H9 (cell line): ENCODE measurements around the gene MITF. TPM values are rescaled to one million over a fixed set of nuclear protein-coding genes. Genes with fewer than 3 reads are reported as not detected.

Experiments
- DNase-seq: peaks from one replicate; pipeline ENCODE4 v3.0.0-alpha.2; 2017
- H2AFZ ChIP-seq: one replicate; pipeline ENCODE4 v1.6.1; 2013; ENCODE audit warnings: mild to moderate bottlenecking, low read length, control low read depth, moderate library complexity
- H2AK5ac ChIP-seq: 2 replicates; pipeline ENCODE4 v1.6.1; 2013; ENCODE audit warnings: low read length, control low read depth, mixed read lengths; ENCODE audit not compliant: insufficient read length
- H2BK120ac ChIP-seq: one replicate; pipeline ENCODE4 v1.6.1; 2013; ENCODE audit warnings: low read depth, mild to moderate bottlenecking, low read length, control low read depth, inconsistent platforms; ENCODE audit not compliant: poor library complexity, severe bottlenecking
- H2BK12ac ChIP-seq: 2 replicates; pipeline ENCODE4 v1.6.1; 2013; ENCODE audit warnings: low read length, control low read depth, mixed read lengths, low read depth; ENCODE audit not compliant: insufficient read length
- H2BK15ac ChIP-seq: 2 replicates; pipeline ENCODE4 v1.6.1; 2013; ENCODE audit warnings: low read depth, low read length, control low read depth
- H2BK20ac ChIP-seq: one replicate; pipeline ENCODE4 v1.6.1; 2013; ENCODE audit warnings: low read depth, mild to moderate bottlenecking, low read length, control low read depth, inconsistent platforms; ENCODE audit not compliant: poor library complexity, severe bottlenecking
- H2BK5ac ChIP-seq: 2 replicates; pipeline ENCODE4 v1.6.1; 2013; ENCODE audit warnings: low read length, control low read depth, mixed read lengths; ENCODE audit not compliant: insufficient read length
- H3K14ac ChIP-seq: 2 replicates; pipeline ENCODE4 v1.6.1; 2013; ENCODE audit warnings: low read length, control low read depth; ENCODE audit not compliant: insufficient read depth
- H3K18ac ChIP-seq: 2 replicates; pipeline ENCODE4 v1.6.1; 2013; ENCODE audit warnings: low read depth, mild to moderate bottlenecking, mixed read lengths, low read length, control low read depth; ENCODE audit not compliant: insufficient read length
- H3K23ac ChIP-seq: 2 replicates; pipeline ENCODE4 v1.6.1; 2013; ENCODE audit warnings: low read length, control low read depth, mixed read lengths, low read depth; ENCODE audit not compliant: insufficient read length
- H3K23me2 ChIP-seq: 2 replicates; pipeline ENCODE4 v1.6.1; 2013; ENCODE audit warnings: low read depth, mild to moderate bottlenecking, mixed read lengths, low read length, control low read depth; ENCODE audit not compliant: insufficient read length, poor library complexity, severe bottlenecking
- H3K27ac ChIP-seq: 2 replicates; pipeline ENCODE4 v1.5.1; 2013; ENCODE audit warnings: low read length, control low read depth, mixed read lengths, low read depth; ENCODE audit not compliant: insufficient read length
- H3K27me3 ChIP-seq: 2 replicates; pipeline ENCODE4 v1.6.1; 2013; ENCODE audit warnings: low read length, control low read depth, inconsistent platforms; ENCODE audit not compliant: insufficient read depth
- H3K4ac ChIP-seq: 2 replicates; pipeline ENCODE4 v1.6.1; 2013; ENCODE audit warnings: low read depth, mild to moderate bottlenecking, control low read depth, inconsistent platforms, low read length, moderate library complexity
- H3K4me1 ChIP-seq: 2 replicates; pipeline ENCODE4 v1.6.1; 2013; ENCODE audit warnings: low read length, control low read depth, inconsistent platforms; ENCODE audit not compliant: insufficient read depth
- H3K4me2 ChIP-seq: 2 replicates; pipeline ENCODE4 v1.6.1; 2013; ENCODE audit warnings: low read length, control low read depth, mixed read lengths; ENCODE audit not compliant: insufficient read length, insufficient read depth
- H3K56ac ChIP-seq: 2 replicates; pipeline ENCODE4 v1.6.1; 2013; ENCODE audit warnings: low read depth, mild to moderate bottlenecking, mixed read lengths, low read length, control low read depth; ENCODE audit not compliant: insufficient read length
- H3K79me1 ChIP-seq: 2 replicates; pipeline ENCODE4 v1.6.1; 2013; ENCODE audit warnings: low read depth, mild to moderate bottlenecking, moderate library complexity, low read length, control low read depth, inconsistent platforms; ENCODE audit not compliant: insufficient read depth, poor library complexity, severe bottlenecking
- H3K79me2 ChIP-seq: 2 replicates; pipeline ENCODE4 v1.6.1; 2013; ENCODE audit warnings: low read length, control low read depth, inconsistent platforms; ENCODE audit not compliant: insufficient read depth
- H3K9ac ChIP-seq: 2 replicates; pipeline ENCODE4 v1.6.1; 2013; ENCODE audit warnings: low read length, control low read depth, mixed read lengths; ENCODE audit not compliant: insufficient read length; ENCODE audit errors: extremely low read depth
- H3K9me3 ChIP-seq: one replicate; pipeline ENCODE4 v1.6.1; 2013; ENCODE audit warnings: low read depth, low read length, inconsistent platforms; ENCODE audit not compliant: control insufficient read depth
- H3T11ph ChIP-seq: one replicate; pipeline ENCODE4 v1.6.1; 2013; ENCODE audit warnings: mild to moderate bottlenecking, low read length, control low read depth, inconsistent platforms
- H4K20me1 ChIP-seq: one replicate; pipeline ENCODE4 v1.6.1; 2013; ENCODE audit not compliant: control insufficient read depth, insufficient read length, insufficient read depth
- H4K5ac ChIP-seq: 2 replicates; pipeline ENCODE4 v1.6.1; 2013; ENCODE audit warnings: low read depth, mild to moderate bottlenecking, mixed read lengths, low read length, control low read depth; ENCODE audit not compliant: insufficient read length
- H4K8ac ChIP-seq: replicated peaks from 2 replicates; pipeline ENCODE4 v1.6.1; 2013; ENCODE audit warnings: low read length, control low read depth, mixed read lengths, low read depth; ENCODE audit not compliant: insufficient read length
- H4K91ac ChIP-seq: 2 replicates; pipeline ENCODE4 v1.6.1; 2013; ENCODE audit warnings: low read depth, mild to moderate bottlenecking, moderate library complexity, mixed read lengths, low read length, control low read depth; ENCODE audit not compliant: insufficient read length
- H3K27ac Mint-ChIP-seq, 3 experiments: 2 replicates in 2 of 3; 3 replicates in 1 of 3; pipeline ENCODE4 v1.8.0; 2020 to 2021; ENCODE audit warnings: mixed read lengths in 3 of 3, mild to moderate bottlenecking in 1 of 3, moderate library complexity in 1 of 3
- H3K27me3 Mint-ChIP-seq: 2 replicates; pipeline ENCODE4 v1.8.0; 2021; ENCODE audit warnings: low read depth, mild to moderate bottlenecking, moderate library complexity, mixed read lengths
- H3K36me3 Mint-ChIP-seq, 3 experiments: 2 replicates in 2 of 3; 3 replicates in 1 of 3; pipeline ENCODE4 v1.8.0; 2020 to 2021; ENCODE audit warnings: low read depth in 3 of 3, mixed read lengths in 3 of 3; ENCODE audit not compliant: insufficient read depth in 1 of 3
- H3K4me1 Mint-ChIP-seq, 2 experiments: 2 replicates each; pipeline ENCODE4 v1.8.0; 2020; ENCODE audit warnings: mixed read lengths in 2 of 2
- H3K4me3 Mint-ChIP-seq, 2 experiments: 2 replicates in 1 of 2; 3 replicates in 1 of 2; pipeline ENCODE4 v1.8.0; 2020 to 2021; ENCODE audit warnings: mild to moderate bottlenecking in 2 of 2, mixed read lengths in 2 of 2, moderate library complexity in 1 of 2
- H3K9me3 Mint-ChIP-seq, 2 experiments: 2 replicates in 1 of 2; 3 replicates in 1 of 2; pipeline ENCODE4 v1.8.0; 2020; ENCODE audit warnings: mild to moderate bottlenecking in 2 of 2, mixed read lengths in 2 of 2, moderate library complexity in 1 of 2
- CTCF ChIP-seq: fragments of 200-600 bp; sonication (generic); conservative IDR thresholded peaks from 3 replicates; pipeline ENCODE4 v1.8.0; 2021; ENCODE audit warnings: antibody characterized with exemption, mild to moderate bottlenecking
- WGBS: extraction: QIAGEN DNeasy Blood & Tissue Kit; methylation state at CpG from one replicate; pipeline ENCODE4 v1.1.7; 2013; ENCODE audit warnings: missing lambda C conversion rate, low lambda C conversion rate, mixed read lengths; ENCODE audit not compliant: insufficient read length; ENCODE audit errors: extremely low coverage; 5-methylcytosine and 5-hydroxymethylcytosine counted together
- total RNA-seq: library from RNA; stranded (reverse); gene quantifications from 2 replicates; pipeline ENCODE4 v1.2.1, GENCODE V29; 2021

MITF gene
- total RNA-seq, 1 experiment from 2014 or later = 0.81 TPM

- Histone ChIP-seq H3K4me2 (no peak overlapping the region), H2BK20ac (no peak overlapping the region), H2BK15ac (no peak overlapping the region), H3K14ac (no peak overlapping the region), H3K27ac (no peak overlapping the region), H4K8ac (no peak overlapping the region), H3K9me3 (no peaks in the 10 kb centered on the region), H3K18ac (no peak overlapping the region), H3K56ac (no peak overlapping the region), H3K79me1 (no peaks in the 10 kb centered on the region), H4K5ac (no peak overlapping the region), H3K79me2 (no peaks in the 10 kb centered on the region), H3K9ac (no peak overlapping the region), H2BK5ac (no peak overlapping the region), H2AFZ (no peak overlapping the region), H3K4me1 (0 out of 2 replicates have a peak, but pooled peaks cover 2% of the 10 kb centered on the region), H3K27me3 (no peaks in the 10 kb centered on the region), H4K20me1 (no peaks in the 10 kb centered on the region), H4K91ac (no peak overlapping the region), H2BK12ac (no peak overlapping the region), H3K4ac (no peak overlapping the region), H3K23me2 (no peaks in the 10 kb centered on the region), H3T11ph (no peak overlapping the region), H3K23ac (no peak overlapping the region), H2BK120ac (no peak overlapping the region), H2AK5ac (no peak overlapping the region)
- no CpG with 5 or more reads among the region's 6 CpGs for WGBS
- DNase-seq = no peak
- H3K4me1 Mint-ChIP-seq = peaks cover 9 to 17% of the 10 kb centered on the region in 2 experiments
- 0 out of 7 replicates have a peak overlapping the region, but pooled peaks of 1 of the 3 experiments have one; percentile 33 for H3K27ac Mint-ChIP-seq
- no peak overlapping the region for H3K4me3 Mint-ChIP-seq
- no peaks in the 10 kb centered on the region for H3K27me3 Mint-ChIP-seq
- no peaks in the 10 kb centered on the region; a peak in 1 of 5 replicates for H3K9me3 Mint-ChIP-seq
- TF ChIP-seq CTCF = no peak
- no peaks in the 10 kb centered on the region for H3K36me3 Mint-ChIP-seq
Measured at GRCh38 chr3:69791106-69791505, 51.8 kb downstream of the MITF start.
